Thoracic aorta (tissue), 2 donors: ENCODE results near the gene ZMAT5. TPM values are rescaled to one million over a fixed set of nuclear protein-coding genes. Genes with fewer than 3 reads are reported as not detected.

Experiments used
- ATAC-seq: fragments of 150-250 bp; one replicate; pipeline ENCODE4 v1.8.0; 2017; ENCODE audit warnings: low read depth; ENCODE audit not compliant: insufficient number of reproducible peaks, low FRiP score
- DNase-seq: peaks from one replicate; pipeline ENCODE4 v3.0.0-alpha.2; 2020; ENCODE audit warnings: low spot score
- H3K27ac ChIP-seq, 2 donors: fragments of 200-600 bp; sonication (generic); 1 replicate in 1 of 2; 2 replicates in 1 of 2; pipeline ENCODE4 v1.5.1; 2016; ENCODE audit warnings: mild to moderate bottlenecking in 2 of 2, moderate library complexity in 2 of 2
- H3K27me3 ChIP-seq: fragments of 200-600 bp; sonication (generic); replicated peaks from 2 replicates; pipeline ENCODE4 v1.6.0; 2016; ENCODE audit warnings: mild to moderate bottlenecking; ENCODE audit not compliant: insufficient read depth
- H3K36me3 ChIP-seq: fragments of 200-600 bp; sonication (generic); one replicate; pipeline ENCODE4 v1.5.1; 2016
- H3K4me1 ChIP-seq, 2 donors: fragments of 200-600 bp; sonication (generic); 1 replicate in 1 of 2; 2 replicates in 1 of 2; pipeline versions ENCODE4 v1.5.1 to v1.6.0; 2016; ENCODE audit warnings: low read depth in 2 of 2, mild to moderate bottlenecking in 1 of 2; ENCODE audit not compliant: control insufficient read depth in 1 of 2
- H3K4me3 ChIP-seq: fragments of 200-600 bp; sonication (generic); 2 replicates; pipeline ENCODE4 v1.5.1; 2016; ENCODE audit warnings: mild to moderate bottlenecking
- H3K9me3 ChIP-seq: fragments of 200-600 bp; sonication (generic); 2 replicates; pipeline ENCODE4 v1.5.1; 2016
- CTCF ChIP-seq: fragments of 200-600 bp; sonication (generic); IDR thresholded peaks from one replicate; pipeline ENCODE4 v1.5.1; 2019; ENCODE audit warnings: antibody characterized with exemption
- total RNA-seq, 2 donors: library from RNA; depleted of rRNA; stranded (reverse); fragments of >200 nt; gene quantifications; one replicate each; pipeline versions ENCODE4 v1.1.0 to v1.2.3, GENCODE V29; 2016

Gene ZMAT5
- total RNA-seq, 2 donors from 2014 or later = 11.0 to 26.8 TPM

DNA sequence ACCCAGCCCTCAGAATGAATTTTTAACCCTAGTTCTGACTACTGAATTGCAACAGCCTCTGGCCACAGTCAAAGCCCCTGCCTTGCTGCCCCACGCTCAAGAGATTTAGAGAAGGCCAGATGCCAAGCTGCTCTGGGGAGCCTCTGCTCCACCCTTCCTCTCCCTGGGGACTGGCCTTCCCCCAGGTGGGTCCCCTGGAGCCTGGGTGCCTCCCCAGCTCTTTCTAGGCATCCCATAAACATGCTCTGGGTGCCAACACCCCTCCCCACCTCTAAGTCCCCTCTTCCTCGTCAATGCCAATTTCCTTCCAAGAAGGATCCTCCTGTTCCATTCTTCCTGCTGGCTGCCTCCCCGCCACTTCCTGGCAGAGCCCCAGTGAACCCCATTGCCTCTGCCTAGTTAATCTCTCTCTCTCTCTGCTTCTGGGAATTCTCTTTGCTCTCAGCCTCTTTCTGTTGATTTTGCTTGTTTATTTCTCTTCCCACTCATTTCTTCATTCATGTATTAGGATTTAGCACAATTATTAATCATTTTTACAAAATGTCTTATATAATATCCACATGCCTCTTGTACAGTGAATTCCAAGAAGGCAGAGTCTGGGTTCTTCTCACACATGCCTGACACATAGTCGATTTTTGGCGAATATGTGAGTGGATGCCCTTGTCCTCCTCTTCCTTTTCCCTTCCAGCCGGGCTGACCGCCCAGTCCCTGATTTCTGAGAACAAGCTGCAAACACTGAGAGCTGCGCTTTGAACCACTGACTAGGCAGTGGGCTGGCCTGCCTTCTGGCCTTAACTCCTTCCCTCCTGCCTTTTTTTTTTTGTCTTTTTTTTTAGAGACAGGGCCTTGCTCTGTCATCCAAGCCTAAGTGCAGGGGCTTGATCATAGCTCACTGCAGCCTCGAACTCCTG is 17.9 kb upstream of the ZMAT5 start:
- Histone ChIP-seq H3K9me3 (no peaks in the 10 kb centered on the region), H3K36me3 (peaks cover 12% of the 10 kb centered on the region), H3K27ac (peak overlapping the region in 1 of 2 donors; percentile 5), H3K4me3 (no peak overlapping the region), H3K4me1 (peaks cover 13 to 18% of the 10 kb centered on the region in 2 donors), H3K27me3 (no peaks in the 10 kb centered on the region)
- no peak for TF ChIP-seq CTCF
- no peak for DNase-seq
- no peak for ATAC-seq

DNA sequence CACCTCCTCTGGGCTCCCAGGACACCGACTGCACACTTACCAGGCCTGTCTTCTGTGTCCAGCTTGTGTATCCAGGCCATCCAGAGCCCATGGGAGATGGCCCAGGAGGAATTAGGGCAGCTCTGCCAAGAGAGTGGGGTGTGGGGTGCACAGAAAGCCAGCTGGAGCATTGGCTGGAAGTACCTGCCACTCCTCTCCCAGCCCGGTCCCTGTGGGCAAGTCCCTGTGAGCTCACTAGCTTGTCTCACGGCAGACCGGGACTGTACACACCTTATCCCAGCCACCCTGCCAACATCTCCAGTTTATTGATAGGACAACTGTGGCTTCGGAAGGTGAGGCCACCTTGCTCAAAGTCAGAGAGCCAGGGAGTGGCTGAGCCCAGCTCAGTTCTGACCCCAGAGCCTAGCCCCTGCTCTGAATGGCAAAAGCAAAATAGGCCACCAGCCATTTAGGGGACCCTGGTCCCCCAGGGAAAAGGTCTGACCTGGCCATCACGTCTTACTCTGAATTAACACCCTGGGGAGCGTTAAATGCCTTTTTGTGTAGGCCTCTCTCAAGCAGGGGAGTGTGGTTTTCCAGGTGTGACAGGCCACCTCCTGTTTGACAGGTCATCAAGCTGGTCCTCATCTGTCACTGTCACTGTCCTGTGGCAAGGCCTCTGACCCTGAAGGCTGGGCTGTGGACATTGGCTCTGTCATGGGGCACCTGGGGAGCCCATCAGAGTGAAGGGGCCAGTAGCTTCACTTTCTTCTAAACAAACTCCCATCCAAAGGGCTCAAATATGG is 15.4 kb upstream of the ZMAT5 start:
- no peak for TF ChIP-seq CTCF
- ATAC-seq = no peak

DNA sequence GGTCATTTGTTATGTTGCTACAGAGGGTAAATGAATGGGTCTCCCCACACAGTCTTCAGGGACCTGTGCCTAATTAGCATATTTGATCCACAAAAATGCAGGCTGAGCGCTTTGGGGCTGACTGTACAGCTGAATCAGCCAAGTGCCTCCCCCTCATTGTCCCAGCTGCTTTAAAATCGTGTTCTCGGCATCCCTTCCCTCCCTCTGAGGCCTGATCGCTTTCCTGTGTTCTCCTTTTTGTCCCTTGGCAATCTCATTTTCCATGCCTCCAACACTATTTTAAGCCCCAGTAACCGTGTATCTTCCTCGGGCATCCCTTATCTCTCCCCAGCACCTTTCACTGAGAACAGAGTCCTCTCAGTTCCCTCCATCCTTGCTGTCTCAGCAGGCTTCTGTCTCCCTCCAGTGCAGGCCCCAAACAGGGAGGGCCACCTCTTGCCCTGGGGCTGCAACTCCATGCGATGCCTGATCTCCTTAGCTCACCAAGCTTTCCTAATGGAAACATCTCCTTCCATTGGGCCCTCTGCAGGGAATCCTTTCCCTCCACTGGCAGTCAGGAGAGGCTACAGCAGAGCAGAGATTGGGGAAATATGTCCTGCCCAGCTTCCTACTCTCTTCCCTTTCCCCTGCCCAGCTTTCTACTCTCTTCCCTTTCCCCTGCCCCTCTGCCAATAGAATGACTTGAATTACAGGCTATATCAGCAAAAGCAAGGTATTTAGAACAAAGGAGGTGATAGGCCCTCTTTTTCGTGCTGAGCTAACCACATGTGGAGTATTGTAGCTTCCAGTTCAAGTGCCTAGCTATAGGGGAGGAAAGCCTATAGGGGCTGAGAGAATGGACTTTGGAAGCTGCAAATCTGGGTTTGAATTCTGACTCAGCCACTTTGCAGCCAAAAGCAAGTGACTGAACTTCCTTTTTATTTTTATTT is 14.2 kb upstream of the ZMAT5 start:
- ATAC-seq (no peak), DNase-seq (no peak)
- no peaks in the 10 kb centered on the region for H3K27me3 ChIP-seq

More for the DNA sequence above, 15.4 kb upstream of the ZMAT5 start:
- Histone ChIP-seq H3K27ac (peak overlapping the region; percentile 12 to 66), H3K4me3 (no peak overlapping the region), H3K27me3 (no peaks in the 10 kb centered on the region), H3K9me3 (no peaks in the 10 kb centered on the region), H3K4me1 (peaks cover 13 to 18% of the 10 kb centered on the region in 2 donors), H3K36me3 (no peaks in the 10 kb centered on the region)
- no peak for DNase-seq

GRCh38 chr22:29780220-29780619 is 13.4 kb upstream of the ZMAT5 start:
- no peak for ATAC-seq

More for the DNA sequence above, 14.2 kb upstream of the ZMAT5 start:
- Histone ChIP-seq H3K36me3 (no peaks in the 10 kb centered on the region), H3K27ac (peak overlapping the region; percentile 16 to 66), H3K9me3 (no peaks in the 10 kb centered on the region), H3K4me3 (no peak overlapping the region), H3K4me1 (peaks cover 13 to 18% of the 10 kb centered on the region in 2 donors)
- no peak for TF ChIP-seq CTCF

More at GRCh38 chr22:29780220-29780619, 13.4 kb upstream of the ZMAT5 start:
- Histone ChIP-seq H3K27ac (peak overlapping the region in 1 of 2 donors; percentile 66), H3K27me3 (no peaks in the 10 kb centered on the region), H3K4me1 (peaks cover 13 to 18% of the 10 kb centered on the region in 2 donors), H3K9me3 (no peaks in the 10 kb centered on the region), H3K36me3 (no peaks in the 10 kb centered on the region), H3K4me3 (no peak overlapping the region)
- no peak for DNase-seq
- TF ChIP-seq CTCF = no peak
